Right atrium auricular region (tissue), 2 donors: ENCODE data around the gene SLC4A1. TPM values are rescaled to one million over a fixed set of nuclear protein-coding genes. Genes with fewer than 3 reads are reported as not detected.

Experiments used
- DNase-seq: peaks from one replicate; pipeline ENCODE4 v3.0.0-alpha.2; 2019; ENCODE audit warnings: low spot score
- H3K27ac ChIP-seq, 2 donors: fragments of 200-600 bp; sonication (generic); 1 replicate in 1 of 2; 2 replicates in 1 of 2; pipeline ENCODE4 v1.5.1; 2016 to 2019
- H3K27me3 ChIP-seq, 2 donors: fragments of 200-600 bp; sonication (generic); one replicate each; pipeline versions ENCODE4 v1.5.1 to v1.6.0; 2017 to 2019
- H3K36me3 ChIP-seq: fragments of 200-600 bp; sonication (generic); one replicate; pipeline ENCODE4 v1.5.1; 2016
- H3K4me1 ChIP-seq, 2 donors: fragments of 200-600 bp; sonication (generic); one replicate each; pipeline versions ENCODE4 v1.5.1 to v1.6.0; 2017 to 2019
- H3K4me3 ChIP-seq, 2 donors: fragments of 200-600 bp; sonication (generic); 1 replicate in 1 of 2; 2 replicates in 1 of 2; pipeline ENCODE4 v1.5.1; 2017 to 2019; ENCODE audit warnings: mild to moderate bottlenecking in 1 of 2, moderate library complexity in 1 of 2
- H3K9me3 ChIP-seq, 2 donors: fragments of 200-600 bp; sonication (generic); one replicate each; pipeline ENCODE4 v1.5.1; 2019
- CTCF ChIP-seq, 2 donors: fragments of 200-600 bp; sonication (generic); IDR thresholded peaks; one replicate each; pipeline ENCODE4 v1.5.1; 2019; ENCODE audit warnings: antibody characterized with exemption in 2 of 2
- total RNA-seq, 2 donors: library from RNA; depleted of rRNA; stranded (reverse); fragments of >200 nt; gene quantifications; one replicate each; pipeline ENCODE4 v1.1.0, GENCODE V29; 2016

SLC4A1 gene
- total RNA-seq, 2 donors from 2014 or later = 0.47 to 1.1 TPM

GRCh38 chr17:44260296-44260695 lies 7.6 kb downstream of the SLC4A1 start:
- Histone ChIP-seq H3K9me3 (no peaks in the 10 kb centered on the region), H3K27me3 (no peaks in the 10 kb centered on the region), H3K4me1 (no peaks in the 10 kb centered on the region), H3K36me3 (no peaks in the 10 kb centered on the region), H3K4me3 (no peak overlapping the region), H3K27ac (no peak overlapping the region)
- DNase-seq = no peak
- no peak for TF ChIP-seq CTCF (IDR thresholded peaks at IDR 0.05)

- TF ChIP-seq CTCF (IDR thresholded peaks at IDR 0.05) = no peak
- Histone ChIP-seq H3K4me1 (no peaks in the 10 kb centered on the region), H3K9me3 (no peaks in the 10 kb centered on the region), H3K27ac (no peak overlapping the region), H3K27me3 (no peaks in the 10 kb centered on the region), H3K36me3 (no peaks in the 10 kb centered on the region), H3K4me3 (no peak overlapping the region)
- no peak for DNase-seq
Observed at GRCh38 chr17:44258811-44259351, 9.1 kb downstream of the SLC4A1 start.

GRCh38 chr17:44257815-44258760 lies 9.8 kb downstream of the SLC4A1 start:
- DNase-seq = no peak
- Histone ChIP-seq H3K4me1 (no peaks in the 10 kb centered on the region), H3K4me3 (no peak overlapping the region), H3K36me3 (no peaks in the 10 kb centered on the region), H3K27ac (no peak overlapping the region), H3K9me3 (no peaks in the 10 kb centered on the region), H3K27me3 (no peaks in the 10 kb centered on the region)
- TF ChIP-seq CTCF (IDR thresholded peaks at IDR 0.05) = no peak

- Histone ChIP-seq H3K4me1 (no peaks in the 10 kb centered on the region), H3K9me3 (no peaks in the 10 kb centered on the region), H3K27ac (no peak overlapping the region), H3K27me3 (no peaks in the 10 kb centered on the region), H3K4me3 (no peak overlapping the region), H3K36me3 (no peaks in the 10 kb centered on the region)
- no peak for TF ChIP-seq CTCF (IDR thresholded peaks at IDR 0.05)
- DNase-seq = no peak
Observed at GRCh38 chr17:44256671-44257070, 11.3 kb downstream of the SLC4A1 start.

GRCh38 chr17:44255915-44256314 lies 12.0 kb downstream of the SLC4A1 start:
- H3K4me3 ChIP-seq = no peak overlapping the region
- TF ChIP-seq CTCF (IDR thresholded peaks at IDR 0.05) = no peak
- no peak for DNase-seq
- H3K9me3 ChIP-seq = no peaks in the 10 kb centered on the region
- no peaks in the 10 kb centered on the region for H3K27me3 ChIP-seq
- H3K27ac ChIP-seq = no peak overlapping the region
- H3K4me1 ChIP-seq = no peaks in the 10 kb centered on the region
- H3K36me3 ChIP-seq = no peaks in the 10 kb centered on the region
